Astrocyte (in vitro differentiated cells and primary cell): ENCODE results near the gene GNB1.

Experiments
- CTCF ChIP-seq: IDR thresholded peaks from 2 replicates; pipeline ENCODE4 v1.5.1; 2011; ENCODE audit warnings: low read depth, mild to moderate bottlenecking, inconsistent platforms, low read length, moderate library complexity; ENCODE audit not compliant: insufficient read depth
- EZH2 ChIP-seq: IDR thresholded peaks from 2 replicates; pipeline ENCODE4 v1.6.1; 2012; ENCODE audit warnings: mild to moderate bottlenecking, low read length, inconsistent platforms; ENCODE audit not compliant: insufficient read depth

- no peak for TF ChIP-seq CTCF
- no peak for TF ChIP-seq EZH2
Observed at GRCh38 chr1:1835546-1835945, 55.3 kb downstream of the GNB1 start.
